ENCODE results near the gene FAM110C.

The FAM110C gene

GRCh38 chr2:85761-86160, 39.5 kb upstream of the FAM110C start:
- WGBS, 2 donors (ENCODE audit: extremely low coverage in 2 of 2, insufficient read length in 2 of 2, insufficient replicate concordance in 1 of 2), result no CpG with 5 or more reads among the region's 4 CpGs

GRCh38 chr2:84121-84520, 37.8 kb upstream of the FAM110C start:
- H3K27ac ChIP-seq (replicated peaks; ENCODE audit: low read length), result no peak overlapping the region
- no peak overlapping the region for H3K4ac ChIP-seq (ENCODE audit: low read length)
- H3K14ac ChIP-seq (ENCODE audit: low read length), result no peak overlapping the region
- H2BK120ac ChIP-seq (ENCODE audit: low read depth, low read length), result no peak overlapping the region
- H3K4me3 ChIP-seq (ENCODE audit: low read length in 2 of 2), result no peak overlapping the region
- no peak overlapping the region for H2BK15ac ChIP-seq (ENCODE audit: low read length)
- no peak overlapping the region for H2BK12ac ChIP-seq (ENCODE audit: low read length)
- H3K27me3 ChIP-seq (ENCODE audit: control insufficient read depth in 3 of 3, insufficient read depth in 3 of 3, low read depth in 1 of 3, low read length in 3 of 3), result peaks cover 0 to 9% (median 2%) of the 10 kb centered on the region in 3 experiments
- no peak overlapping the region for H3K9ac ChIP-seq (ENCODE audit: low read depth, low read length, poor library complexity)
- H3K36me3 ChIP-seq (replicated peaks in 1 of 2; ENCODE audit: control insufficient read depth in 2 of 2, insufficient read depth in 2 of 2, low read length in 2 of 2), result no peaks in the 10 kb centered on the region
- H3K9me3 ChIP-seq (replicated peaks in 1 of 2; ENCODE audit: control insufficient read depth in 2 of 2, insufficient read depth in 1 of 2, low read depth in 1 of 2, low read length in 2 of 2), result no peaks in the 10 kb centered on the region
- H3K79me1 ChIP-seq (ENCODE audit: low read depth, low read length), result no peaks in the 10 kb centered on the region
- H3K18ac ChIP-seq (ENCODE audit: low read length), result no peak overlapping the region
- H2AK5ac ChIP-seq (ENCODE audit: low read depth, low read length), result no peak overlapping the region
- WGBS, 2 donors (ENCODE audit: extremely low coverage in 2 of 2, insufficient read length in 2 of 2, insufficient replicate concordance in 1 of 2), result no CpG with 5 or more reads among the region's 2 CpGs
- H3K4me1 ChIP-seq (ENCODE audit: control insufficient read depth in 2 of 2, insufficient read depth in 1 of 2, low read depth in 1 of 2, low read length in 2 of 2), result peaks cover 0 to 2% of the 10 kb centered on the region in 2 donors
- no peak overlapping the region for H3K23ac ChIP-seq (ENCODE audit: low read depth, low read length, poor library complexity)
- H3K4me2 ChIP-seq (ENCODE audit: insufficient read depth, low read length, poor library complexity, severe bottlenecking), result no peak overlapping the region
- no peak overlapping the region for H2BK5ac ChIP-seq (ENCODE audit: low read length)
- no peak overlapping the region for H2AFZ ChIP-seq (ENCODE audit: low read length)
- H4K91ac ChIP-seq (ENCODE audit: low read depth, low read length, poor library complexity), result no peak overlapping the region
- H4K8ac ChIP-seq (ENCODE audit: low read depth, low read length), result no peak overlapping the region
- no peak for DNase-seq (ENCODE audit: low spot score)

More at GRCh38 chr2:85761-86160, 39.5 kb upstream of the FAM110C start:
- H3K4me3 ChIP-seq (ENCODE audit: low read length in 2 of 2), result no peak overlapping the region
- H3K36me3 ChIP-seq (replicated peaks in 1 of 2; ENCODE audit: control insufficient read depth in 2 of 2, insufficient read depth in 2 of 2, low read length in 2 of 2), result no peaks in the 10 kb centered on the region
- no peak overlapping the region for H2BK12ac ChIP-seq (ENCODE audit: low read length)
- no peaks in the 10 kb centered on the region for H3K79me1 ChIP-seq (ENCODE audit: low read depth, low read length)
- H2BK120ac ChIP-seq (ENCODE audit: low read depth, low read length), result no peak overlapping the region
- H2BK5ac ChIP-seq (ENCODE audit: low read length), result no peak overlapping the region
- H3K14ac ChIP-seq (ENCODE audit: low read length), result no peak overlapping the region
- no peak overlapping the region for H3K18ac ChIP-seq (ENCODE audit: low read length)
- no peaks in the 10 kb centered on the region for H3K9me3 ChIP-seq (replicated peaks in 1 of 2; ENCODE audit: control insufficient read depth in 2 of 2, insufficient read depth in 1 of 2, low read depth in 1 of 2, low read length in 2 of 2)
- no peak overlapping the region for H4K8ac ChIP-seq (ENCODE audit: low read depth, low read length)
- H3K23ac ChIP-seq (ENCODE audit: low read depth, low read length, poor library complexity), result no peak overlapping the region
- H3K4me1 ChIP-seq (ENCODE audit: control insufficient read depth in 2 of 2, insufficient read depth in 1 of 2, low read depth in 1 of 2, low read length in 2 of 2), result peaks cover 0 to 2% of the 10 kb centered on the region in 2 donors
- peaks cover 0 to 2% (median 2%) of the 10 kb centered on the region in 3 experiments for H3K27me3 ChIP-seq (ENCODE audit: control insufficient read depth in 3 of 3, insufficient read depth in 3 of 3, low read depth in 1 of 3, low read length in 3 of 3)
- no peak for DNase-seq (ENCODE audit: low spot score)
- H3K4ac ChIP-seq (ENCODE audit: low read length), result no peak overlapping the region
- no peak overlapping the region for H2AFZ ChIP-seq (ENCODE audit: low read length)
- H2AK5ac ChIP-seq (ENCODE audit: low read depth, low read length), result no peak overlapping the region
- no peak overlapping the region for H4K91ac ChIP-seq (ENCODE audit: low read depth, low read length, poor library complexity)
- H3K27ac ChIP-seq (replicated peaks; ENCODE audit: low read length), result no peak overlapping the region
- H2BK15ac ChIP-seq (ENCODE audit: low read length), result no peak overlapping the region
- no peak overlapping the region for H3K4me2 ChIP-seq (ENCODE audit: insufficient read depth, low read length, poor library complexity, severe bottlenecking)
- no peak overlapping the region for H3K9ac ChIP-seq (ENCODE audit: low read depth, low read length, poor library complexity)

- Histone ChIP-seq H2BK12ac (ENCODE audit: low read length) (no peak overlapping the region), H2AK5ac (ENCODE audit: low read depth, low read length) (no peak overlapping the region), H2BK120ac (ENCODE audit: low read depth, low read length) (no peak overlapping the region), H2AFZ (ENCODE audit: low read length) (no peak overlapping the region), H3K27me3 (ENCODE audit: control insufficient read depth in 3 of 3, insufficient read depth in 3 of 3, low read depth in 1 of 3, low read length in 3 of 3) (peaks cover 0 to 9% (median 0%) of the 10 kb centered on the region in 3 experiments), H3K36me3 (replicated peaks in 1 of 2; ENCODE audit: control insufficient read depth in 2 of 2, insufficient read depth in 2 of 2, low read length in 2 of 2) (no peaks in the 10 kb centered on the region), H3K4me2 (ENCODE audit: insufficient read depth, low read length, poor library complexity, severe bottlenecking) (no peak overlapping the region), H3K4me1 (ENCODE audit: control insufficient read depth in 2 of 2, insufficient read depth in 1 of 2, low read depth in 1 of 2, low read length in 2 of 2) (no peaks in the 10 kb centered on the region), H4K91ac (ENCODE audit: low read depth, low read length, poor library complexity) (no peak overlapping the region), H2BK5ac (ENCODE audit: low read length) (no peak overlapping the region), H4K8ac (ENCODE audit: low read depth, low read length) (no peak overlapping the region), H3K23ac (ENCODE audit: low read depth, low read length, poor library complexity) (no peak overlapping the region), H3K79me1 (ENCODE audit: low read depth, low read length) (no peaks in the 10 kb centered on the region), H3K4me3 (ENCODE audit: low read length in 2 of 2) (no peak overlapping the region), H3K14ac (ENCODE audit: low read length) (no peak overlapping the region), H3K9ac (ENCODE audit: low read depth, low read length, poor library complexity) (no peak overlapping the region), H2BK15ac (ENCODE audit: low read length) (no peak overlapping the region), H3K4ac (ENCODE audit: low read length) (no peak overlapping the region), H3K9me3 (replicated peaks in 1 of 2; ENCODE audit: control insufficient read depth in 2 of 2, insufficient read depth in 1 of 2, low read depth in 1 of 2, low read length in 2 of 2) (no peaks in the 10 kb centered on the region), H3K27ac (replicated peaks; ENCODE audit: low read length) (no peak overlapping the region), H3K18ac (ENCODE audit: low read length) (no peak overlapping the region)
- no peak for DNase-seq (ENCODE audit: low spot score)
- WGBS, 2 donors (ENCODE audit: extremely low coverage in 2 of 2, insufficient read length in 2 of 2, insufficient replicate concordance in 1 of 2), result no CpG with 5 or more reads among the region's 10 CpGs
Measured at GRCh38 chr2:80971-81736, 34.8 kb upstream of the FAM110C start.

- Histone ChIP-seq H3K4me3 (ENCODE audit: low read length in 2 of 2) (no peak overlapping the region), H3K18ac (ENCODE audit: low read length) (no peak overlapping the region), H2BK5ac (ENCODE audit: low read length) (no peak overlapping the region), H3K4ac (ENCODE audit: low read length) (no peak overlapping the region), H3K9ac (ENCODE audit: low read depth, low read length, poor library complexity) (no peak overlapping the region), H3K23ac (ENCODE audit: low read depth, low read length, poor library complexity) (no peak overlapping the region), H2AK5ac (ENCODE audit: low read depth, low read length) (no peak overlapping the region), H2AFZ (ENCODE audit: low read length) (no peak overlapping the region), H3K27ac (replicated peaks; ENCODE audit: low read length) (no peak overlapping the region), H3K14ac (ENCODE audit: low read length) (no peak overlapping the region), H2BK12ac (ENCODE audit: low read length) (no peak overlapping the region), H2BK15ac (ENCODE audit: low read length) (no peak overlapping the region), H3K36me3 (replicated peaks in 1 of 2; ENCODE audit: control insufficient read depth in 2 of 2, insufficient read depth in 2 of 2, low read length in 2 of 2) (no peaks in the 10 kb centered on the region), H3K4me2 (ENCODE audit: insufficient read depth, low read length, poor library complexity, severe bottlenecking) (no peak overlapping the region), H3K79me1 (ENCODE audit: low read depth, low read length) (no peaks in the 10 kb centered on the region), H3K9me3 (replicated peaks in 1 of 2; ENCODE audit: control insufficient read depth in 2 of 2, insufficient read depth in 1 of 2, low read depth in 1 of 2, low read length in 2 of 2) (no peaks in the 10 kb centered on the region), H3K4me1 (ENCODE audit: control insufficient read depth in 2 of 2, insufficient read depth in 1 of 2, low read depth in 1 of 2, low read length in 2 of 2) (no peaks in the 10 kb centered on the region), H4K91ac (ENCODE audit: low read depth, low read length, poor library complexity) (no peak overlapping the region), H4K8ac (ENCODE audit: low read depth, low read length) (no peak overlapping the region), H3K27me3 (ENCODE audit: control insufficient read depth in 3 of 3, insufficient read depth in 3 of 3, low read depth in 1 of 3, low read length in 3 of 3) (peaks cover 0 to 9% (median 0%) of the 10 kb centered on the region in 3 experiments), H2BK120ac (ENCODE audit: low read depth, low read length) (no peak overlapping the region)
- no CpG with 5 or more reads among the region's 4 CpGs for WGBS, 2 donors (ENCODE audit: extremely low coverage in 2 of 2, insufficient read length in 2 of 2, insufficient replicate concordance in 1 of 2)
- DNase-seq (ENCODE audit: low spot score), result no peak
Measured at GRCh38 chr2:80378-80777, 34.1 kb upstream of the FAM110C start.
